ENCODE data around the gene NTSR1. TPM values are rescaled to one million over a fixed set of nuclear protein-coding genes. Genes with fewer than 3 reads are reported as not detected.

Gene NTSR1
- total RNA-seq, 2 donors from 2014 or later = 0.14 TPM; not detected in 1

DNA sequence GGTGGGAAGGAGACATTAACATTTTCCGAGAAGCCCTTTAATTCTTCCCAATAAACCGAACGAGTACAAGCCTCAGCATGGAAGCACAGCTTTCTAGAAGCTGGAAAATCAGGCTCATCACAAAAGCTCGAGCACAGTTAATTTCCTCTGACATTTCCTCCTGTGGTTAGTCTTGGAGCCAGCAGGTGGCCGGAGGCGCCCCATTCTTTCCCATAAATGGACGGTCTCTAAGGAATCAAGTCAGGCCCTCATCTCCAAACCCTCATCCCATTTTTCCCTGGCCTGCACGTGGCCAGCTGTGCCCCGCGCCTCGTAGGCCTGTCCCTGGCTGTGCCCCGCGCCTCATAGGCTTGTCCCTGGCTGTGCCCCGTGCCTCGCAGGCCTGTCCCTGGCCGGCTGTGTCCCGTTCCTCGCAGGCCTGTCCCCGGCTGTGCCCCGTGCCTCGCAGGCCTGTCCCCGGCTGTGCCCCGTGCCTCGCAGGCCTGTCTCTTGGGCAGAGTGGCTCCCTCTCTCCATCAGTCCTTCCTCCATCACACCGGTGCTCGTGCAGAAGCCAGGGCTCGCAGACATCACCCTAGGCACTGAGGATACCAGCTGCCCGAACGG, 19.7 kb upstream of the NTSR1 start:
- DNase-seq (ENCODE audit: low spot score) = no peak
- intact Hi-C loops (cut with DNase I) = no loop called here

DNA sequence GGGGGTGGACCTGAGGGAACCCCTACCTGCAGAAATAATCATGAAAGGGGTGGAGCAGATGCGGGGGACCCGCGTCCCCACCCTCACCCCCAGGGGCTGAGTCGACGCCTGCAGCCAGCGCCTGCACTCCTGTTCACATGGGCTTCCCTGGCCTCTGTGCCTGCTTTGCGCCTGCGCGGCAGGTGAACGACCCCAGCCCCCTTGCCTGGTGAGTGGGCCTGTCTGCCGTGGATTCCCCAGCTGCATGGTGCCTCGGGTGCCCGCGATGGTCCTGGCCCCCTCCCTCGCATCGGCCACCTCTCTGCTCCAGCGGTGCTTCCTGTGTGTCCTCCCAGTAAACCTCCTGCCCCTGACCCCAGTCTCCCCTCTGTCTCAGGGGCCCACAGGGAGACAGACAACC, 18.8 kb upstream of the NTSR1 start:
- DNase-seq (ENCODE audit: low spot score) = no peak
- intact Hi-C loops (cut with DNase I) = no loop called here

DNA sequence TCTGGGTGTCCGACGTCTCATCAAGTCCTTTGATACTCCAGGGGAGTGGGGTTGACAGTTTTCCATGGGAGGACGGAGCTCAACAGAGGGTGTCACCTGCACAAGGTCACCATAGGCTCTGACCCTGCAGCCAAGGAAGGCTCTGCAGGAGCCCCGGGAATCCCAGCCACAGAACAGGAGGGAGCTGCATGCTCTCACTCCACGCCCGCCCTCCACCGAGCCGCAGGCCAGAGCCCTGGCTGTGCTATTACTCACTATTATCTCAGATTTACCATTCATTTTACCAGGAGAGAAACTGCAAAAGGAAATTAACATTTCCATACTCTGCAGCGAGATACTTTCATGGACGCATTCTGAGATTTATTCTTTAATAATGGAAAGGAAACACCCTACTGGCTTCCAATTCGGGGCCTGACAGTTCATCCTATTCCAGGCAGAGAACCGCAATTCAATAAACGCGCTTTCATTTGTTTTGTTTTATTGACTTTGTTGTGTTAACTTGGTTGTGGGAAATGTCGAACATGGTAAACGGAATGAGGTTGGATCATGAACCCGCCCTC, 18.3 kb upstream of the NTSR1 start:
- intact Hi-C loops (cut with DNase I) = no loop called here
- no peak for DNase-seq (ENCODE audit: low spot score)

DNA sequence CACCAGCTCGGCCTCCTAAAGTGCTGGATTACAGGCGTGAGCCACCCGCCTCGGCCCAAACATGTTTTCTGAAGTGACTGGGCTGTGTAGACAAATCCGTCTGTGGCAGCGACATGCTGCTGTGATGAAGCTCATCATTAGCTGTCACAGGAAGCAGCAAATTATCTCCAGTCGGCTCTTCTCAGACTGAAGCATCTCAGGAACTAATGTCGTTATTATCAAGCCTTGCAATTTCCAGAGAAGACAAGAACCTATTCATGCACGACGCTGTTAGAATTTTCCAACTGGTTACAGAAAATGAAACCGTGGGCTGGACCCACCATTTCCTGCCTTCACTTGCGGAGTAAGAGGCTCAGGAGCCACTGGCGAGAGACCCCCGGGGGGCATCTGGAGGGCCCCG, 17.1 kb upstream of the NTSR1 start:
- DNase-seq (ENCODE audit: low spot score) = no peak
- intact Hi-C loops (cut with DNase I) = no loop called here

DNA sequence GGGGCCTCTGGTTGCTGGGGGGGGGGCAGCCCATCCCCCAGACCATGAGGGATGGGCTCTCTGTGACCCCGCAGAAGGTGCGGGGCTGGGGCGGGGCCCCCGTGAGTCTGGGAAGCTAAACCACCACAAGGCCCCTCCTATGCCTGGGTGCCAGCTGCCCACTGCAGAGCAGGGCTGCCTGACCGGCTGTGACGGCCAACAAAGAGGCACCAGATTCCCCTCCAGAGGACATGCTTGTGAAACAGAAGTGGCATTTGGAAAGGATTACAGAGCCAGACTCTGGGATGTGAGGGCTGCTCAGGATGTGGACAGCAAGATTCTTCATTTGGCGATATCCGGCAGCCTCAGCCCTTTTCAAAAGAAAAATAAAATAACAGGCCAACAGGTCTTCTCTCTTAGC, 16.5 kb upstream of the NTSR1 start:
- intact Hi-C loops (cut with DNase I) = no loop called here
- DNase-seq (ENCODE audit: low spot score) = no peak

DNA sequence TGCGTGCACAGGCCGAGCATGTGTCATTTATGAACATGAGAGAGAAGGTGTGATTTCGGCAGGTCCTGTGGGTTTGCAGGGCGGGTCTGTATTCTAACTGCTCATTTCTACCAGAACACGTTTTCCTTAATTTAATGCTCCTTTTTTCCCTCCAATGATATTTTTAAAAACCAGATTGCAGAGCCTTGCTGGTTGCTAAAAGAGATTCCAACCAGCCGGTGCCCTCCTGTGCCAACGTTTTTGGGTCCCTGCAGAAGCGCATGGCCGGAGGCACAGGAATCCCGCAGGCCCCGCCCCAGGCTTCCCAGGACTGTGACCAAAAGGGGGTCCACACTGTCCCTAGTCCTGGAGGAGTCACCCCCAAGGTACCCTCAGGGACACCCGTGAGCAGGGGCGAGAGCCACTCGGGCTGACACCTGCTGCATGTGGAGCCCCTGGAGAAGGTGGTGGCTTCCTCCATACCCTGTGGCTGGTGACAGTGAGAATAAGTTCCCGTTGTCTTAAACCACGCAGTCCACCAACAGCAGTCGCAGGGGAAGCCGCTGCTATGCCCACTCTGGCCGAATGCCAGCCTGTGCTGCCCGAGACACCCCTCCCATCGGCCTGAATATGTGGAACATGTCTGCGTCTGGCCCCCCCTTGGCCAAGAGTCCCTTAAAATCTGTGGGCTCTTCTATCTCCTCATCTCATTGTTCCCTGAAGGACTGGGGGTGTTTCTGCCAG, 15.7 kb upstream of the NTSR1 start:
- intact Hi-C loops (cut with DNase I) = no loop called here
- DNase-seq (ENCODE audit: low spot score) = no peak

DNA sequence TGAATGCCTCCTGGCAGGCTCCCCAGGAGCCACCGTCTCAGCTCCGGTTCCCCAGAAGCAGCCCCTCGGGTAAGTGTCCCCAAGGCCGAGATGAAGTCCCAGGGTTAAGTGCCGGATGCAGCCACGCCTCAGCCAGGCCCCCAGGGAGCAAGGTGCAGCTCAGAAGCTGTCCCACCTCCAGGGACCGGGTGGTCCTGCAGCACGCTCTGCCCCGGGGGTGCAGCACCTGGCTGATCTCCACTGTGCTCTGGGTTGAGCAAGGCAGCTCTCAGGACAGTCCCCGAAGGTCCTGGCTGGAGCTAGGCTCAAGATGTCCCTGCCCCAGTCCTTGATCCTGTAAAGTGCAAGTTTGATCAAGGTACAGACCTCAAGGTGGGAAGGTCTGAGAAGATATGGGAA, 15.1 kb upstream of the NTSR1 start:
- DNase-seq (ENCODE audit: low spot score) = no peak
- intact Hi-C loops (cut with DNase I) = no loop called here

DNA sequence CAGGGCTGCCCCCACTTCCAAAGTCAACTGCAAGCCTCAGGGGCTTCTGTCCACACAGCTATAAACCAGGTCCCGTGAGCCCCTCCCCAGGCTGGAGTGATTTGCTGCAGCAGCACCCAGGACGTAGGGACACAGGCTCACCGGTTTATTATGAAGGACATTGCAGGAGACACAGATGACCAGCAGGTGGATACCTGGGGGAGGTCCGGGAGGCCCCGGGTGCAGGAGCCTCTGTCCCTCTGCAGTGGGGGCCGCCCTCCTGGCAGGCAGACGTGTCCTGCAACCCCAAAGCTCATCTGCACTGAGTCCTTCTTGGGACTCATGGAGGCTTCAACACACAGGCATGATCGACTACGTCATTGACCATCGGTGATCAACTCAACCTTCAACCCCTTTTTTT, 14.5 kb upstream of the NTSR1 start:
- intact Hi-C loops (cut with DNase I) = no loop called here
- DNase-seq (ENCODE audit: low spot score) = no peak

DNA sequence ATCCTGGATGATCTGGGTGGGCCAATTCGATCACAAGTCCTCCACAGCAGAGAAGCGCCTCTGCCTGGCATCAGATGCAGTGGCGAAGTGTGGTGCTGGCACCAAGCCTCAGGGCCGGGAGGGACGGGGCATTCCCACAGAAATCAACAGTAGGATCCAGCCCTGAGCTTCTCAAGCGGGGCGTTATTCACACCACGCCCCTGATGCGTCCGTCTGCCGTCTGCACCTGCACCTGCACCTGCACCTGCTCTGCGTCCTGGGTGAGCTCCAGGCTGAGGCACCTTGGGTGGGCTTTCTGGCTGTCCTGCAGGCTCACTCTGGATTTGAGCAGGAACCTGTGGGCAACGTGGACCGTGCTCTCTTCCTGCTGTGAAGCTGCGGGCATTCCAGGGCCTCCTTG, 13.8 kb upstream of the NTSR1 start:
- intact Hi-C loops (cut with DNase I) = no loop called here
- no peak for DNase-seq (ENCODE audit: low spot score)

DNA sequence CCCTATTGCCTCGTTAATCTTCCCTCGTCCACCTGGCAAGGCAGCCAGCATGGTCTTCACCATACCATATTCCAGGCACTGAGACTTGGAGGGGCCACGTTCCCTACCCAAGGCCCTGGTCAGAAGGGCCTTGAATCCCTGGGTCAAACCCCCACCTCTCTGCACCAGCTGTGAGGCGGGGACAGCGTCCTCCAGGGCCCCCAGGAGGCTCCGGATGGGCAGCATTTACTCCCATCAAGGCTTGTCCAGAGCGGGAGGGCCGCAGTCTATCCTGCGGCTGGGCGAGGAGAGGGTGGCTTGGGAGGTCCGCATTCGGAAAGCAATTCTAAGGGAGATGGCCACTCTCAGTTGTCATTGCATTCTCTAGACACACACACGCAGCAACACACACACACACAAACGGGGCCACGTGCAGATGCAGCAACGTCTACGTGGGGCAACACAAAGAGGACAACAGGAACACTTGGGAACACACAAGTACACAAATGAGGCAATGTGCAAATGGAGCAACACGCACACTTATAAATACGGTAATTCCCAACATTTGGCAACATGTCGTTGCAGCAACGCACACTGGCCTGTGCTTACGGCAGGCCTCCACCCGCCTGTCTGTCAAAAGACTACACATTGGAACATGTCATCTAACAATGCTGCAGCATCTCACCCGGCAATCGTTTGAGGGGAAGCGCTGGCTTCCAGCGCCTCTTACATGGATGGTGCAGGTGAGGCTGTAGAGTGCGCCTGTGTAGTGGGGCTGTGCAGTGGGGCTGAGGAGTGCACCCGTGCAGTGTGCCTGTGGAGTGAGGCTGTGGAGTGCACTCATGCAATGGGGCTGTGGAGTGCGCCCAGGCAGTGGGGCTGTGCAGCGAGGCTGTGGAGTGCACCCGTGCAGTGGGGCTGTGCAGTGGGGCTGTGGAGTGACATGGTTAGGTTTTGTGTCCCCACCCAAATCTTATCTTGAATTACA, 12.9 kb upstream of the NTSR1 start:
- intact Hi-C loops (cut with DNase I) = no loop called here

DNA sequence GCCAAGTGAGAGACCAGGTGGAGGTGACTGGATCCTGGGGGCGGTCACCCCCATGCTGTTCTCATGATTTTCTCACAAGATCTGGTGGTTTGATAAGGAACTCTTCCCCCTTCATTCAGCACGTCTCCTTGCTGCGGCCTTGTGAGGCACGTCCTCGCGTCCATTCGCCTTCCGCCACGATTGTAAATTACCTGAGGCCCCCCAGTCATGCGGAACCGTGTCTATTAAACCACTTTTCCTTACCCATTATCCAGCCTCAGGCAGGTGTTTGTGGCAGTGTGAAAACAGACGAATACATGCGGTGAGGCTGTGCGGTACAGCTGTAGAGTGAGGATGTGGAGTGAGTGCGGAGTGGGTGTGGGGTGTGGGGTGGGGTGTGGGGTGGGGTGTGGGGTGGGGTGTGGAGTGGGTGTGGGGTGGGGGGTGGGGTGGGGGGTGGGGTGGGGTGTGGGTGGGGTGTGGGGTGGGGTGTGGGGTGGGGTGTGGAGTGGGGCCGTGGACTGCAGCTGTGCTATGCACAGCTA, 12.1 kb upstream of the NTSR1 start:
- intact Hi-C loops (cut with DNase I) = no loop called here
- DNase-seq (ENCODE audit: low spot score) = no peak

More for the DNA sequence above, 12.9 kb upstream of the NTSR1 start:
- DNase-seq (ENCODE audit: low spot score) = no peak

DNA sequence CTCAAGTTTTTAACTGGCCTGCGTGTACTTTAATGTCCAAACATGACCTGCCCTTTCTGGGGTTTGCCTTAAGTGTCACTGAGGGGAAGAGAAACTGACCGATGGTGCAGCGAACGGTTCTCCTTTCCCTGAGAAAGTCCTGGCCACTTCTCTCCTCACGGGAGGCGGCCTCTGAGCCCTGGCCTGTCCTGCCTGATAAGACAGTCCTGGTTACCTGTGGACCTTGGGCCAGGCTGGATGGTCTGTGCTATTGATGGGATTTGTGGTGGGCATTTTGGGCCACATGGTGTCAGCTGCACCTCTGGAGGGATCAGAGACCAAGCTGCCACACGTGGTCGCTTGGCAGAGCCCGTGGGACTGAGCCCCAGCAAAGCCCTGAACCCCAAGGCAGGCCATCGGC, 11.6 kb upstream of the NTSR1 start:
- DNase-seq (ENCODE audit: low spot score) = no peak
- intact Hi-C loops (cut with DNase I) = no loop called here

DNA sequence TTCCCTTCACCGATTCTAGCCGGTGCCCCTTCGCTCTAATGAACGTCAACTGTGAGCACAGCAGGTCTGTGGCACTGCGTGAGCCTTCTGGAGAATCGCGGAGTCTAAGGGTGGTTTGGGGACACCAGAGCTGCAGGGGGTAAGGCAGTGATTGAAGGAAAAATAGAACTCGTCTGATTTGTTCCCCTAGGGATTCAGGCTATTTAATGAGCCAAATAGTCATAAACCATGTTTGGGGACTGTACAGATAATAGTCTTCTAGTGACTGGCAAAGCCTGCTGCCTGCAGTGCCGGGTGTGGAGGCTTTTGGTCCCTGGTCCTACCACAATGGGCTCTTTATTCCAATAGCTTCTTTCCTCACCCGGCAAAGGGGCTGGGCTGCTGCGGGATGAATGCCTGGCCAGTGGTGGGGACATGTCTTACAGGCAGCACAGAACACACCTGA, 11.1 kb upstream of the NTSR1 start:
- intact Hi-C loops (cut with DNase I) = no loop called here
- DNase-seq (ENCODE audit: low spot score) = no peak

DNA sequence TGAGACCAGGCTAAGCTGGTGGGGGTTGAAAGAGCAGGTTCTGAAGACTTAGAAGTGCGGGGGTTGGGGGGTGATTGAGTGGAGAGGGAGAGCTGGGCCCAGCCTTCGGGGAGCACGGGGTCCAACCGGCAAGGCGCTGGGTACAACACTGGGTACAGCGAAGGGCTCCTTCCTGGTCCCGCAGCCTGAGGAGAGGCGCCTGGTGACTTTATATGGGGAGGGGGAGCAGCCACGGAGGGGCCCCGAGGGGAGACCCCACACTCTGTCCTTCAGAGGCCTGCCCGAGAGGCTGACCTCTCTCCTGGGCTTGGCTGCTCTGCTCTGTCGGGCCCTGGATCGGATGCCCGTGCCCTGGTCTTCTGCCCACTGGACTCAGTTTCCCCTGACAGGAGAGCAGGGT, 10.4 kb upstream of the NTSR1 start:
- no peak for DNase-seq (ENCODE audit: low spot score)
- intact Hi-C loops (cut with DNase I) = no loop called here

DNA sequence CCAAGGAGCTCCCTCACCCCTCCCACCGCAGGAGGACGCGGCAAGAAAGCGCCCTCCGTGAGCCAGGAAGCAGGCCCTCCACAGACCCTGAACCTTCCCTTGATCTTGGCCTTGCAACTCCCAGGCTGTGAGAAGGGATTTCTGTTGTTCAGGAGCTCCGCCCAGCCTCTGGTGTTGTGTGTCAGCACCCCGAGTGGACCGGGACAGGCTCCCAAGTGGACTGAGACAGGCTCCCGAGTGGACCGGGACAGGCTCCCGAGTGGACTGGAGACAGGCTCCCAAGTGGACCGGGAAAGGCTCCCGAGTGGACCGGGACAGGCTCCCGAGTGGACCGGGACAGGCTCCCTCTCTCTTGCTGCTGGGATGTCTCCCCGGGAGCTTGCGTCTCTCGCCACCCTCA, 9.3 kb upstream of the NTSR1 start:
- intact Hi-C loops (cut with DNase I) = no loop called here
- no peak for DNase-seq (ENCODE audit: low spot score)

DNA sequence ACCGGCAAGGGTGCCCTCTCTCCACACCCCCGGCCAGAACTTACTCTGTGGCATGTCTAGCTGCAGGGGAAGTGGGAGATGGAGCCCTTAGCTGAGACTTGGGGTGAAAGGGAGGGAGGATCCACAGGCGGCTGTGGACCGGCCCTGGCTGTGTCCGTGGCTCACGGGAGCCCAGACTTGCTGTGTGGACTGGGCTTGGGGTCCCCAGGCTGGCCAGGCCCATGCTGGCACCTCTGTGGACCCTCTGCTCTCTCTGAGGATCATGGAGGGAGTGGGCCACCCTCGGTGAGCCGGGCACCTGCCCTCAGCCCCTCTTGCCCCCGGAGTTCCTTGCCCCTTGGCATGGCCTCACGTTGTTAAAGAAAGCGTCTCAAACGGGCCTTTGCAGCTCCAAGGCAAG, 8.9 kb upstream of the NTSR1 start:
- intact Hi-C loops (cut with DNase I) = no loop called here
- DNase-seq (ENCODE audit: low spot score) = no peak

DNA sequence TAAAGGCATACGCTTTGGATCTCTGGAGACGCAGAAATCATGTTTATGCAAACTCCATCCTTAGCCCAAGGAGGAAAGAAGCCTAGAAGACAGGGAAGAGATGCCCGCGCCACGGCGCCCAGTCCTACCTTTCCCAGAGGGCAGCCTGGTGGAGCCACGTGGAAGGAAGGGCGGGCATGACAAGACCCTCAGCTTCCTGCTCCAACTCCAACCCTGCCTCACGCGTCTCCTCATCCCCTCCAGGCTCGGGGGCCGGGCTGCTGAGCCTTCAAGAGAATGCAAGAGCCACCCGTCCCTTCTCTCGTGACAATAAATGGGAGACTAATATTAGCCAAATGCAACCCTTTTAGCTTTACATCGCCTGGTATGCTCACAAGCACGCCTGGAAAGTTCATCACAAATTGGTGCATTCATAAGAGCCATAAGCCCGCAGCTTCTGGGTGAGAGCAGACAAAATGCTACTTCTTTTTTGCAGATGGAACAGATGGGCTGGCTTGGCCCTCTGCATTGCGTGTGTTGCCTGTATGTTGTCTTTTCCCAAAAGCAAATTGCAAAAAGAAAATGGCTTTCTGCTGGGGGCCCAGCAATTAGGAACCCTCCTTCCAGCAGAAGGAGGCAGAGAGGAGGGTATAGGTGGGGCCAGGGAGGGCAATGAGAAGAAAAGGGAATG, 8.2 kb upstream of the NTSR1 start:
- intact Hi-C loops (cut with DNase I) = no loop called here

DNA sequence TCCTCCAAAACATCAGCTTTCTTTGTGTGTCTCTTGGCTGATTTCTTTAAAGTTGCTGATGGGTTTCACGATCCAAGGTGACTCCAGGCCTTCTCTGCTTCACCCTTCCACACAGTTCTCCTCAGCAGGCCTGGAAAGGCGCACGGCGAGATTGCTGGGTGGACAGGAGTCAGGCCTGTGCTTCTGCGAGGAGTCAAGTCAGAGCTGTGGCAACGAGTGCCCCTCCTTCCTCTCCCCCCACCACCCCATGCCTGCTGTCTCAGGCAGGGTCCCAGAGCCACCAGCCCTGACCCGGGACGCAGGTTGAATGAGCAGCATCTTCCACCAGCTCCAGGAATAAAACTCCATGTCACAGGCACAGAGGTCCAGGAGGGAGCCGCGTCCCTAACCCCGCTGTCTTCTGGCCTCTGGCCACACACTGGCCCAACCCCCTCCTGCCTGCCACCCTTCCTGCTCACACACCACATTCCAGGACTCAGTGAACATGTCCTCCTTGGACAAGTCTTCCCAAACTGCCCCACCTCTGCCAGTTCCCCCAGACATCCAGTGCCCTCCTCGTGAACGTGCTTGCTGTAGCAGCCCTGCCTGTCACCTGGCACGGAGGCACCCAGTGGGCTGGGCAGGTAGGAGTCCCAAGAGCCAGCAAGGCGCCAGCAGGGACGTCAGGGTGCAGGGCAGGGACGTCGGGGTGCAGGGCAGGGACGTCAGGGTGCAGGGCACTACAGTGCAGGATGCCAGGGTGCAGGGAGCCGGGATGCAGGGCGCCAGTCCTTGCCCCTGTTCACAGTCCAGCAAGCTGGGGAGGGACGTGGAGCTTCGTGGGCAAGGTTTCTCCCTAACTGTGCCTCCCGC, 7.2 kb upstream of the NTSR1 start:
- intact Hi-C loops (cut with DNase I) = no loop called here
- no peak for DNase-seq (ENCODE audit: low spot score)

More for the DNA sequence above, 8.2 kb upstream of the NTSR1 start:
- DNase-seq (ENCODE audit: low spot score) = no peak

DNA sequence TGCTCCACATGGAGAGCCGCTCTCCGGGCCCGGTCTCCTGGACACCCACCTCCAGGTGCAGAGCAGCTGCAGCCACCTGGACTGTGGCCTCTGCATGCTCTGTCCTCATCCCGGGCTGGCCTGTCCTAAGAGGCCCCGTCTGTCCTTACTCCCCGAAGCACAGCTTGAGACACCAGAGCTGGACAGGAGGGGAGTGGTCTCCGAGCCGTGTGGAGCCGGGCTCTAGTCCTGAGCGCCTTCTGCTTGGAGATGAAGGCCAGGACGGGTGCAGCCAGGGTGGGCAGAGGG, 6.7 kb upstream of the NTSR1 start:
- intact Hi-C loops (cut with DNase I) = no loop called here

More for the DNA sequence above, 6.7 kb upstream of the NTSR1 start:
- DNase-seq (ENCODE audit: low spot score) = no peak

Data from posterior vena cava (tissue), 2 donors.